ENCODE results near the gene TECPR2.

- TF ChIP-seq CTCF (IDR thresholded peaks at IDR 0.05): no peak
- no peak for TF ChIP-seq POLR2A (IDR thresholded peaks at IDR 0.05)
Measured at GRCh38 chr14:102424520-102424919, 61.8 kb downstream of the TECPR2 start.
